ENCODE results near the gene USP7. TPM values are rescaled to one million over a fixed set of nuclear protein-coding genes. Genes with fewer than 3 reads are reported as not detected.
A peak's percentile ranks its signal among the peaks of the same experiment; 100 is the strongest.

The USP7 gene
- total and polyA plus RNA-seq, 12 donors = 22.2 to 84.8 (median 65.7) TPM

DNA sequence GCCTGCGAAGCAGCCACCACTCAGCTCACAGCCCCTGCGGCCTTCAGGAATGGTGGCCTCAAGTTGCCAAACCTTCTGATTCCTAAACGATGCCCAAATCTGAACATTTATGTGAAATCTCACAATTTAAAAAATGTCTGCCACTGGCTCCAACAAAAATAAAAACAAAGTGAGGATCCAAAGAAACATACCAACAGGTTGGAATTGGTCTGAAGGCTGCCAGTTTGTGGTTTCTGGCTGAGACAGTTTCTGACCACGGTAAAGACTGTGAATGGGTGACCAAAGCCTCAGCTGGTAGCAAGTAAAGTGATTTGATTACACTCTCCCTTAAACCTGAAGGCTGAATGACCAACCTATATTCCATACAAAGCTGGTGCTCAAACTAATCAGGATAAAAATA lies 56.6 kb downstream of the USP7 start:
- ATAC-seq (no peak), DNase-seq (no peak)
- Histone ChIP-seq H3K27me3 (no peaks in the 10 kb centered on the region), H3K4me3 (no peak overlapping the region), H3K36me3 (peaks cover 0 to 100% (median 83%) of the 10 kb centered on the region in 9 donors), H3K4me1 (peaks cover 0 to 7% (median 0%) of the 10 kb centered on the region in 9 donors), H3K9me3 (no peaks in the 10 kb centered on the region), H3K27ac (no peak overlapping the region)
- intact Hi-C loops (cut with DNase I) = loop anchor here in 4 of 10 donors (5.0 to 10.0 kb wide), 2 partner anchors 55 to 98 kb away; partner anchors contain the start of gene USP7 (in 1 of the 4)
- 86 to 89% methylated on average over 4 of the region's 4 CpGs for WGBS, 2 donors
- TF ChIP-seq, protein P1, sequence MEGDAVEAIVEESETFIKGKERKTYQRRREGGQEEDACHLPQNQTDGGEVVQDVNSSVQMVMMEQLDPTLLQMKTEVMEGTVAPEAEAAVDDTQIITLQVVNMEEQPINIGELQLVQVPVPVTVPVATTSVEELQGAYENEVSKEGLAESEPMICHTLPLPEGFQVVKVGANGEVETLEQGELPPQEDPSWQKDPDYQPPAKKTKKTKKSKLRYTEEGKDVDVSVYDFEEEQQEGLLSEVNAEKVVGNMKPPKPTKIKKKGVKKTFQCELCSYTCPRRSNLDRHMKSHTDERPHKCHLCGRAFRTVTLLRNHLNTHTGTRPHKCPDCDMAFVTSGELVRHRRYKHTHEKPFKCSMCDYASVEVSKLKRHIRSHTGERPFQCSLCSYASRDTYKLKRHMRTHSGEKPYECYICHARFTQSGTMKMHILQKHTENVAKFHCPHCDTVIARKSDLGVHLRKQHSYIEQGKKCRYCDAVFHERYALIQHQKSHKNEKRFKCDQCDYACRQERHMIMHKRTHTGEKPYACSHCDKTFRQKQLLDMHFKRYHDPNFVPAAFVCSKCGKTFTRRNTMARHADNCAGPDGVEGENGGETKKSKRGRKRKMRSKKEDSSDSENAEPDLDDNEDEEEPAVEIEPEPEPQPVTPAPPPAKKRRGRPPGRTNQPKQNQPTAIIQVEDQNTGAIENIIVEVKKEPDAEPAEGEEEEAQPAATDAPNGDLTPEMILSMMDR (IDR thresholded peaks at IDR 0.05) = no peak

DNA sequence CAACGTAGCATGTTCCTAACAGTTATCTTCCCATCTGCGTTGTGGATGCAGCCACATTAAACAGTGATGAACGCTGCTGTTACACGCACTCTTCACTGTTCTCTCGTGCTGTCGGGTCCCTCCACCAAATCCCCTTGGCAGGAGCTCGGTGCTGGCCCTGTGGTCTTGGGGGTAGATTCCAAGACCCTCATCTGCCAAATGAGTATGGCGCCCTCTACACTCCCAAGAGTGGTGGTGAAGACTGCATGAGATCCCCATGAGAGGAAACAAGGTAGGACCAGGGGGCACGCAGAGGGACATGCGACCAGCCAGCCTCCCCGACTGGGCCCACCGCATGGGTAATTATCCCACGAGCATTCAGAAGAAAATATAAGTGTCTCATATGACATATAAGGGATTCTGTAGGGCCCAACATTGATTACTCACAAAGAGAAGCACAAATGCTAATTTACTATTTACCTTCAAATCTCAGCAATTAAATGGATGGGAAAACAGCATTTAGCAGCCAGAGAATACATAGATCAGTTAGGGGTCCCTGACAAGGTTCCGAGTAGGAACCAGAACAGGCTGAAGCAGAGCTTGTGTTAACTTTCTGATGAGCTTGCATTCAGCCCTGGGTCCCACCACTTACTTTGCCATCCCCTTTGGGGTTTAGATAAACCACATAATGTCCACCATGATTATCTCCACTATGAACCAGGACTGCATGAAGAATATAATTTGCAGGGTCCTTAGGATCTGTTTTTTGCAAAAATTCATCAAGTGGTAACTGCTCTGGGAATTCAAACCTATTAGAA lies 57.7 kb downstream of the USP7 start:
- no peaks in the 10 kb centered on the region for H3K27me3 ChIP-seq
- H3K4me3 ChIP-seq = no peak overlapping the region
- no peak for DNase-seq
- H3K36me3 ChIP-seq = peaks cover 0 to 100% (median 86%) of the 10 kb centered on the region in 9 donors
- ATAC-seq = no peak
- intact Hi-C loops (cut with DNase I) = loop anchor here in 4 of 10 donors (5.0 to 10.0 kb wide), 2 partner anchors 56 to 99 kb away; partner anchors contain the start of gene USP7 (in 1 of the 4)
- TF ChIP-seq, protein P1 (IDR thresholded peaks at IDR 0.05) = peak in 1 of 9 donors; percentile 9
- no peak overlapping the region for H3K27ac ChIP-seq
- peaks cover 0 to 7% (median 0%) of the 10 kb centered on the region in 9 donors for H3K4me1 ChIP-seq
- WGBS, 2 donors = 87 to 89% methylated on average over 14 of the region's 14 CpGs
- H3K9me3 ChIP-seq = no peaks in the 10 kb centered on the region

DNA sequence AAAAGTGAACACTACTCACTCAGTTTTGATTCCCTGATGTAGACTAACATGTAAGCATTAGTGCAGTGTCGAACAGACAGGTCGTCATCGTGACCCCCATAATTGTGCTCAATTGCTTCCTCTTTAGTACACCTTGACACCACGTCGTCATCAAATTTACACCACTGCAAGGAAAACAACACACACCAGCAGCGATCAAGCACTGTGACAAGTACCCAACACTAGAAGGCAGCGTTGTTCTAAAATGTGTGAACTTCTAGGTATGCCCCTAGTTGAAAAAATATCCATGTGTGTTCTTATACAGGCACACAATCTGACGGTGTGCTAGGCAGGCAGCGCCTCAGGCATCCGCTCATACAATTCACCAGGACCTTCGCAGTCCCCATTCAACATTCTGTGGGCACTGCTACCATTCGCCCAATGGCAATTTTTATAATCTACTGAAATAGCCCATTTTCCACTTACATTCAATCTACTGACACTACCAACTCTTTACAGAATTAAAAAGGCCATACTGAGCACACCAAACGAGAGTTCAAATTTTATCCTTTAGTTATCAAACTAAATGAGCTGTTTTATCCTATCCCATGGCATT lies 58.4 kb downstream of the USP7 start:
- WGBS, 2 donors = 79 to 80% methylated on average over 13 of the region's 13 CpGs
- ATAC-seq = peak in 1 of 8 donors; percentile 38
- no peak overlapping the region for H3K27ac ChIP-seq

DNA sequence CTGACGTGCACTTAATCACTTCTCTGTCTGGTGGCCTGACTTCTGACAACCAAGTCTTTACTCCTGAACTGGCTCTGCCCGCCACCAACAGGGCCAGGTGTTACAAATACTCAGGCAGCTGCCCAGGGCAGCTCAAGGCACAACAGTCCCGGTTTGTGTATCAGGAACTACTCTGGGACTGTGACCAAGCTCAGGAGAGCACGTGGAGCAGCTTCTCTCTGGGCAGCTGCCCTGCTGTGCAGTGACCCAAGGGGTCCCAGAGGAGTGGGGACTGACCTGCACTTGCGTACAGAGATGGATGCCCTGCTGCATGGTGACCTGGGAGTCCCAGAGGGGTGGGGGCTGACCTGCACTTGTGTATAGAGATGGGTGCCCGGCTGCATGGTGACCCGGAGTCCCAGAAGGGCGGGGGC lies 59.7 kb downstream of the USP7 start:
- TF ChIP-seq, protein P1 (IDR thresholded peaks at IDR 0.05) = no peak
- intact Hi-C loops (cut with DNase I) = loop anchor here in 3 of 10 donors (10.0 kb wide), 1 partner anchor 101 kb away; no protein-coding TSS in a partner anchor
- ATAC-seq (no peak), DNase-seq (no peak)
- Histone ChIP-seq H3K27me3 (no peaks in the 10 kb centered on the region), H3K4me3 (no peak overlapping the region), H3K27ac (no peak overlapping the region), H3K4me1 (peaks cover 0 to 6% (median 0%) of the 10 kb centered on the region in 9 donors), H3K9me3 (no peaks in the 10 kb centered on the region), H3K36me3 (peaks cover 0 to 100% (median 89%) of the 10 kb centered on the region in 9 donors)
- WGBS, 2 donors = 92 to 93% methylated on average over 8 of the region's 8 CpGs

More for the DNA sequence above, 58.4 kb downstream of the USP7 start:
- Histone ChIP-seq H3K36me3 (peaks cover 0 to 100% (median 86%) of the 10 kb centered on the region in 9 donors), H3K4me1 (peaks cover 0 to 7% (median 0%) of the 10 kb centered on the region in 9 donors), H3K4me3 (no peak overlapping the region), H3K9me3 (no peaks in the 10 kb centered on the region), H3K27me3 (no peaks in the 10 kb centered on the region)
- intact Hi-C loops (cut with DNase I) = loop anchor here in 4 of 10 donors (5.0 to 10.0 kb wide), 2 partner anchors 57 to 100 kb away; partner anchors contain the start of gene USP7 (in 1 of the 4)
- no peak for DNase-seq
- TF ChIP-seq, protein P1 (IDR thresholded peaks at IDR 0.05) = peak in 6 of 9 donors; percentile 14 to 37 (median 28)
